ENCODE measurements around the gene HIVEP2.

The HIVEP2 gene

DNA sequence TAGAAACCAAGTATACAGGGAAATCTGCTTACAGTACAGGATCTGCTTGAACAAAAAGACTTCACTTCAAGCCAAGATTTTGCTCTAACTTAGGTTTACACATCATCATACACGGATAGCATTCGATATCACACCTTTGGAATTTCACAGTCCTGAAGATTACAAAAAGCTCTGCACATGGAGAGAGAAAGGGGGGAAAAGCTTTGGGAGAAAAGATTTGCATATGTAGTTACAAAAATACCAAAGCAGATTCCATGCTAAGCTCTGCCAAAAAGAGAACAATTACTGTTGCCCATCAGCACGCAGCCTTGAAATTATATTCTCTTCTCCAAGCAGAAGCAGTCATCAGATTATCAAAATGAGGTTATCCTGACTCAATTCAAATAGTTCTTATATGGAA lies 62.0 kb downstream of the HIVEP2 start:
- Histone ChIP-seq H3K4me3 (replicated peaks; ENCODE audit: insufficient read depth, low read length) (no peak overlapping the region), H3K27ac (replicated peaks) (no peak overlapping the region), H3K27me3 (ENCODE audit: insufficient read depth, poor library complexity, severe bottlenecking) (no peaks in the 10 kb centered on the region)
- TF ChIP-seq POLR2AphosphoS5 (IDR thresholded peaks at IDR 0.05; ENCODE audit: low read depth): no peak
- no peak for TF ChIP-seq CTCF (IDR thresholded peaks at IDR 0.05; ENCODE audit: insufficient read depth, low read length)
- no peak for TF ChIP-seq SPI1 (IDR thresholded peaks at IDR 0.05; ENCODE audit: borderline replicate concordance, low read depth)
- TF ChIP-seq GABPA (IDR thresholded peaks at IDR 0.05; ENCODE audit: low read depth): no peak
- TF ChIP-seq REST (IDR thresholded peaks at IDR 0.05; ENCODE audit: insufficient replicate concordance, low read depth): no peak
- no peak for DNase-seq (ENCODE audit: low read depth in 1 of 2, low spot score in 1 of 2)

DNA sequence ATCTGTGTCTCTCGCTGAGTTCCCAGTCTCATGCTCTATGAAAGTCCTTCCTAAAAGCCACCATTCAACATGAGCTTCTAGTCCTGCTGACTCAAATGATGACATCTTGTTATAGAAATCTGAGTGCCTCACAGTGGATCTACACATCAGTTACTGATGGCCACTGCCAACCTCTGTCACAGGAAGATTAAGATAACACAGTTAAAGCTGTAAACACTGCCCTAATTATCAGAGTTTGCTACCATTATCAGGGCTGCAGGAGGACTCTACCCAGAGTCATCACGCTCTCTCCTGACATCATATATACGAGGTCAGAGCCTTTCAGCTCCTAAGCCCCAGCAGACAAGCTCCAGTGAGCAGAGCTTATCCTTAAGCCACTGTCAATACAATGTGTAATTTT lies 63.2 kb downstream of the HIVEP2 start:
- no peak for TF ChIP-seq SPI1 (IDR thresholded peaks at IDR 0.05; ENCODE audit: borderline replicate concordance, low read depth)
- TF ChIP-seq POLR2AphosphoS5 (IDR thresholded peaks at IDR 0.05; ENCODE audit: low read depth): no peak
- no peak for TF ChIP-seq GABPA (IDR thresholded peaks at IDR 0.05; ENCODE audit: low read depth)
- Histone ChIP-seq H3K4me3 (replicated peaks; ENCODE audit: insufficient read depth, low read length) (no peak overlapping the region), H3K27me3 (ENCODE audit: insufficient read depth, poor library complexity, severe bottlenecking) (no peaks in the 10 kb centered on the region), H3K27ac (replicated peaks) (no peak overlapping the region)
- DNase-seq (ENCODE audit: low read depth in 1 of 2, low spot score in 1 of 2): no peak

DNA sequence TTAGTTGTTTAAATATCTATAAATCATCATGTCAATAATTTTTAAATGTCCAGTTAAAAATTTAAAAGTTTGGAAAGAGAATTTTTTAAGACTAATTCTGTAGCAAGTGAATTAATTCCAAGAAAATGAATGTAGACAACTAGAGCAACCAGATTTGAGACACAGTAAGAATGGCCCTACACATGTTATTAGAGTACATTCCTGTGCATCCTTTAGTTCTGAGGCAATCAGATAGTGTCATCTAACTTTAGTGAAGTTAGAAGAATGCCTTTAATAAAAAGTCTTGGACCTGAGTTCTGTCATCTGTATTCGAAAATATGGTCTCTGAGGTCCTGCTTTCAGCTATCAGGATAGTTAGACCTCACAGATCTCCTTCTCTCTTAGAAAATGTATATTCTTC lies 63.7 kb downstream of the HIVEP2 start:
- no peak for TF ChIP-seq CTCF (IDR thresholded peaks at IDR 0.05; ENCODE audit: insufficient read depth, low read length)
- no peak for TF ChIP-seq SPI1 (IDR thresholded peaks at IDR 0.05; ENCODE audit: borderline replicate concordance, low read depth)
- H3K27ac ChIP-seq (replicated peaks): no peak overlapping the region
- no peaks in the 10 kb centered on the region for H3K27me3 ChIP-seq (ENCODE audit: insufficient read depth, poor library complexity, severe bottlenecking)

GRCh38 chr6:142880201-142880600 lies 64.8 kb downstream of the HIVEP2 start:
- DNase-seq (ENCODE audit: low read depth in 1 of 2, low spot score in 1 of 2): no peak
- H3K27me3 ChIP-seq (ENCODE audit: insufficient read depth, poor library complexity, severe bottlenecking): no peaks in the 10 kb centered on the region
- no peak overlapping the region for H3K4me3 ChIP-seq (replicated peaks; ENCODE audit: insufficient read depth, low read length)
- H3K27ac ChIP-seq (replicated peaks): no peak overlapping the region
- TF ChIP-seq GABPA (IDR thresholded peaks at IDR 0.05; ENCODE audit: low read depth) (no peak), POLR2AphosphoS5 (IDR thresholded peaks at IDR 0.05; ENCODE audit: low read depth) (no peak), CTCF (IDR thresholded peaks at IDR 0.05; ENCODE audit: insufficient read depth, low read length) (no peak), REST (IDR thresholded peaks at IDR 0.05; ENCODE audit: insufficient replicate concordance, low read depth) (no peak), SPI1 (IDR thresholded peaks at IDR 0.05; ENCODE audit: borderline replicate concordance, low read depth) (no peak)

More for the DNA sequence above, 63.7 kb downstream of the HIVEP2 start:
- H3K4me3 ChIP-seq (replicated peaks; ENCODE audit: insufficient read depth, low read length): no peak overlapping the region
- DNase-seq (ENCODE audit: low read depth in 1 of 2, low spot score in 1 of 2): no peak

Data from HL-60 (cell line).